GDM1 (cell line): Measurements from ENCODE around the gene MRPS15.
"Not testable (repeated sequence)": the region's sequence is repeated elsewhere in the genome, so short reads cannot be mapped to it uniquely, and the experiment has no call there.

ENCODE experiments used
- DNase-seq: peaks from one replicate; lab custom pipeline; 2025; lab: John Stamatoyannopoulos, UW

The MRPS15 gene

GRCh38 chr1:36482724-36483388, 18.7 kb upstream of the MRPS15 start, which contains the start of gene CSF3R:
CSF3R (minus strand) TSS chr1:36482913; CDS start chr1:36479496, 3,417 bp downstream.
- DNase-seq: peak; percentile 70

GRCh38 chr1:36481771-36482723, 17.9 kb upstream of the MRPS15 start:
- no peak for DNase-seq

- DNase-seq: no peak
These were observed 16.9 kb upstream of the MRPS15 start for GRCh38 chr1:36481091-36481490.

GRCh38 chr1:36480161-36480560, 16.0 kb upstream of the MRPS15 start:
- DNase-seq: no peak

GRCh38 chr1:36479505-36480051, 15.4 kb upstream of the MRPS15 start:
- DNase-seq: no peak

- not testable (repeated sequence) for DNase-seq
These were observed 13.4 kb upstream of the MRPS15 start for GRCh38 chr1:36477615-36478014.

GRCh38 chr1:36476945-36477344, 12.8 kb upstream of the MRPS15 start:
- DNase-seq: no peak

- DNase-seq: no peak
These were observed 11.9 kb upstream of the MRPS15 start for GRCh38 chr1:36475910-36476604.

GRCh38 chr1:36475341-36475740, 11.2 kb upstream of the MRPS15 start:
- no peak for DNase-seq

GRCh38 chr1:36472656-36473055, 8.5 kb upstream of the MRPS15 start:
- DNase-seq: no peak

GRCh38 chr1:36471830-36472641, 7.9 kb upstream of the MRPS15 start:
- no peak for DNase-seq

- DNase-seq: no peak
These were observed 5.0 kb upstream of the MRPS15 start for GRCh38 chr1:36469163-36469562.

GRCh38 chr1:36467700-36468455, 3.7 kb upstream of the MRPS15 start:
- no peak for DNase-seq

GRCh38 chr1:36467027-36467410, 2.8 kb upstream of the MRPS15 start:
- DNase-seq: no peak

GRCh38 chr1:36466370-36467026, 2.3 kb upstream of the MRPS15 start:
- DNase-seq: no peak

GRCh38 chr1:36465731-36466369, 1.7 kb upstream of the MRPS15 start:
- DNase-seq: no peak

GRCh38 chr1:36464605-36465393, 615 bp upstream of the MRPS15 start:
- DNase-seq: no peak

GRCh38 chr1:36463463-36463802, 751 bp downstream of the MRPS15 start:
- DNase-seq: no peak

GRCh38 chr1:36458910-36459309, 5.3 kb downstream of the MRPS15 start:
- peak; percentile 7 for DNase-seq
